Suprapubic skin (tissue), 4 donors: ENCODE results near the gene HACD2. TPM values are rescaled to one million over a fixed set of nuclear protein-coding genes. Genes with fewer than 3 reads are reported as not detected.

Experiments
- DNase-seq, 2 donors: peaks; one replicate each; pipeline ENCODE4 v3.0.0-alpha.2; 2019; ENCODE audit warnings: low spot score in 2 of 2
- H3K27ac ChIP-seq: fragments of 200-600 bp; sonication (generic); one replicate; pipeline ENCODE4 v1.5.1; 2019
- H3K27me3 ChIP-seq: fragments of 200-600 bp; sonication (generic); one replicate; pipeline ENCODE4 v1.5.1; 2019
- H3K36me3 ChIP-seq: fragments of 200-600 bp; sonication (generic); one replicate; pipeline ENCODE4 v1.5.1; 2019
- H3K4me1 ChIP-seq: fragments of 200-600 bp; sonication (generic); one replicate; pipeline ENCODE4 v1.5.1; 2019
- H3K4me3 ChIP-seq: fragments of 200-600 bp; sonication (generic); one replicate; pipeline ENCODE4 v1.5.1; 2019; ENCODE audit warnings: mild to moderate bottlenecking
- H3K9me3 ChIP-seq: fragments of 200-600 bp; sonication (generic); one replicate; pipeline ENCODE4 v1.5.1; 2019
- EP300 ChIP-seq: sonication (generic); formaldehyde crosslinking; IDR thresholded peaks from one replicate; pipeline ENCODE4 v1.6.1; 2017; ENCODE audit warnings: antibody characterized with exemption
- POLR2A ChIP-seq, 2 donors: fragments of 450-650 bp; IDR thresholded peaks; one replicate each; pipeline ENCODE4 v1.6.1; 2017; ENCODE audit warnings: antibody characterized with exemption in 2 of 2, mild to moderate bottlenecking in 2 of 2, moderate library complexity in 2 of 2
- POLR2AphosphoS5 ChIP-seq, 3 donors: sonication (generic); formaldehyde crosslinking; IDR thresholded peaks; one replicate each; pipeline ENCODE4 v1.6.1; 2017; ENCODE audit warnings: antibody characterized with exemption in 3 of 3
- WGBS: methylation state at CpG from one replicate; pipeline ENCODE4 v1.1.5; 2018; 5-methylcytosine and 5-hydroxymethylcytosine counted together
- total RNA-seq, 4 donors: library from RNA; depleted of rRNA; stranded (reverse); fragments of >200 nt; gene quantifications; one replicate each; pipeline ENCODE4 v1.1.0, GENCODE V29; 2016
- TF ChIP-seq, protein P1 (sequence below), 2 donors: fragments of 200-600 bp in 1 of 2; fragments of 450-650 bp in 1 of 2; sonication (generic) in 1 of 2; IDR thresholded peaks; one replicate each; pipeline ENCODE4 v1.5.1; 2016 to 2019; ENCODE audit warnings: antibody characterized with exemption in 2 of 2, mild to moderate bottlenecking in 1 of 2, moderate library complexity in 1 of 2

HACD2 gene
- total RNA-seq, 4 donors from 2014 or later: 38.5 to 76.3 (median 52.6) TPM

DNA sequence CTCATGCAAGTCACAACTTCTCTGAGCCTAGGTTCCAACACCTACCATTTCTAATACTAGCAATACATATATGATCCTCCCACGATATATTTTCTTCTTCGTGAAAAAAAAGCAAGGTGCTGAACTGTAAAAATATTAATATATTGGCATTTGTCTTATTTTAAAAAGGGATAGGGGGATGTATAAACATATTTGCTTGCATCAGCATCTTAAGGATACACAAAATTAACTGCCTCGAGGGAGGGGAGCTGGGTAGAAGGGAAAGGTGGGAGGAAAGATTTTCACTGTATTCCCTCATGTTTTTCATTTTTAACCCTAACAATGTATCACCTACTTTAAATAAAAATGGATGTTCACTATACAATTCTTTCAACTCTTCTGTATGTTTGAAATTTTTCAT is 1.3 kb downstream of the HACD2 start:
- H3K4me3 ChIP-seq: peak overlapping the region; percentile 94
- H3K36me3 ChIP-seq: peaks cover 11% of the 10 kb centered on the region
- no peak overlapping the region for H3K27ac ChIP-seq
- H3K9me3 ChIP-seq: no peaks in the 10 kb centered on the region
- H3K4me1 ChIP-seq: peaks cover 44% of the 10 kb centered on the region
- WGBS: 40% methylated on average over 3 of the region's 3 CpGs
- TF ChIP-seq POLR2AphosphoS5 (IDR thresholded peaks at IDR 0.05) (no peak), EP300 (no peak), POLR2A (IDR thresholded peaks at IDR 0.05) (no peak)
- TF ChIP-seq, protein P1, sequence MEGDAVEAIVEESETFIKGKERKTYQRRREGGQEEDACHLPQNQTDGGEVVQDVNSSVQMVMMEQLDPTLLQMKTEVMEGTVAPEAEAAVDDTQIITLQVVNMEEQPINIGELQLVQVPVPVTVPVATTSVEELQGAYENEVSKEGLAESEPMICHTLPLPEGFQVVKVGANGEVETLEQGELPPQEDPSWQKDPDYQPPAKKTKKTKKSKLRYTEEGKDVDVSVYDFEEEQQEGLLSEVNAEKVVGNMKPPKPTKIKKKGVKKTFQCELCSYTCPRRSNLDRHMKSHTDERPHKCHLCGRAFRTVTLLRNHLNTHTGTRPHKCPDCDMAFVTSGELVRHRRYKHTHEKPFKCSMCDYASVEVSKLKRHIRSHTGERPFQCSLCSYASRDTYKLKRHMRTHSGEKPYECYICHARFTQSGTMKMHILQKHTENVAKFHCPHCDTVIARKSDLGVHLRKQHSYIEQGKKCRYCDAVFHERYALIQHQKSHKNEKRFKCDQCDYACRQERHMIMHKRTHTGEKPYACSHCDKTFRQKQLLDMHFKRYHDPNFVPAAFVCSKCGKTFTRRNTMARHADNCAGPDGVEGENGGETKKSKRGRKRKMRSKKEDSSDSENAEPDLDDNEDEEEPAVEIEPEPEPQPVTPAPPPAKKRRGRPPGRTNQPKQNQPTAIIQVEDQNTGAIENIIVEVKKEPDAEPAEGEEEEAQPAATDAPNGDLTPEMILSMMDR (IDR thresholded peaks at IDR 0.05): no peak
- DNase-seq: no peak
- H3K27me3 ChIP-seq: no peaks in the 10 kb centered on the region

DNA sequence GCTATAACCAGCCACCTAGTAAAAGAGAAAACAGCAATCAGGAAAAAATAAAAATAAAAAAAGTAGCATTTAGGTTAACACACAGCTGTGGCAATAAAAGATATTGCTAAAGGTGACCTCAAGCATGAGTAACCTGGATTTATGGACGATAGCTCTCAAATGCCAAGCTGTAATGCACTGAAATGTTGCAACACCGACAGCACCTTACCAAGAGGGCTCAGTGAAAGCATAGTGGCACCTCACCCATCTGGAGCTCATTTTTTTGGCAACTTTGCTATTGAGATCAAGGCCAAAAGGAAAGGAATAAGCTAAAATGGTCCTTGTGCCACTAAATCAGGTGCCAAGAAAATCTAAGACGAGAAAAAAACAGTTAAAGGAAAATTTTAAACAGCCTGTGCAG is 2.5 kb downstream of the HACD2 start:
- no peaks in the 10 kb centered on the region for H3K27me3 ChIP-seq
- 48% methylated on average over 3 of the region's 3 CpGs for WGBS

DNA sequence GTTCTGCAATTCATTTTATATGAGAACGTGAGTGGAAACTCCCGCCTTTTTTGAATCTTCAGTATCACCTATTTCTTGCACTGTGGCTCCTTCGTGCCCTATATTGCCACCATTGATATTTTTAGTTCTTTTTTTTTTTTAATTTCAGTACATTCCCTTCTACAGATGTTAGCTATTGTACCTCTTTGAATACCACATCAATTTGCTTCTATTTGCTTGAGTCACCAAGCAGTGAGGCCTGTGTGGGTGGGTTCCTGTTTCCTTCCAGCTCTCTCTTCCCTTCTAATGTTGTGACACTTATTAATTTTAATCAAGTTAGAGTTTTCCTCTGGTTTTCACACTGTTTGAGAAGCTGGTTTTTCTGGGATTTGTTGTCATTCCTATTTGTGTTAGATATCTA is 8.7 kb downstream of the HACD2 start:
- no peaks in the 10 kb centered on the region for H3K4me1 ChIP-seq
- H3K4me3 ChIP-seq: no peak overlapping the region
- no peak for DNase-seq
- H3K27me3 ChIP-seq: no peaks in the 10 kb centered on the region
- no peaks in the 10 kb centered on the region for H3K9me3 ChIP-seq
- 74% methylated on average over 3 of the region's 3 CpGs for WGBS
- H3K36me3 ChIP-seq: peaks cover 20% of the 10 kb centered on the region
- no peak for TF ChIP-seq EP300
- no peak for TF ChIP-seq POLR2A (IDR thresholded peaks at IDR 0.05)
- TF ChIP-seq, protein P1 (IDR thresholded peaks at IDR 0.05): no peak
- no peak for TF ChIP-seq POLR2AphosphoS5 (IDR thresholded peaks at IDR 0.05)
- H3K27ac ChIP-seq: no peak overlapping the region

More for the DNA sequence above, 2.5 kb downstream of the HACD2 start:
- Histone ChIP-seq H3K36me3 (peaks cover 17% of the 10 kb centered on the region), H3K27ac (no peak overlapping the region), H3K4me1 (peaks cover 37% of the 10 kb centered on the region), H3K4me3 (no peak overlapping the region), H3K9me3 (no peaks in the 10 kb centered on the region)
- TF ChIP-seq, protein P1 (IDR thresholded peaks at IDR 0.05): no peak
- TF ChIP-seq EP300 (no peak), POLR2A (IDR thresholded peaks at IDR 0.05) (no peak), POLR2AphosphoS5 (IDR thresholded peaks at IDR 0.05) (no peak)
- no peak for DNase-seq

DNA sequence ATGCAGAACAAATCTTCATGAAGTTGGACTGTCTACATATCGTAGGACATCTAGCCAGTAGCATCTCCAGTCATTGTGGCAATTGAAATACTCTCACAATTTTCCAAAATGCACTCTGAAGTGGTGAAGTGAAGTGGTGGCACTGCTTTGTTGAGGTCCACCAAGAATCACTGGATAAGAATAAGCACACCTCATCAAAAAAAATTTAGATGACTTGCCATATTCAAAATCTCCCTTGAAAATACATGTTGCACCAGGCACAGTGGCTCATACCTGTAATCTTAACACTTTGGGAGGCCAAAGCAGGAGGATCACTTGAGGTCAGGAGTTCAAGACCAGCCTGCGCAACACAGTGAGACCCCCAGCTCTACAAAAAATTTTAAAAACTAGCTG is 12.9 kb downstream of the HACD2 start:
- TF ChIP-seq POLR2AphosphoS5 (IDR thresholded peaks at IDR 0.05) (no peak), EP300 (no peak), POLR2A (IDR thresholded peaks at IDR 0.05) (no peak)
- TF ChIP-seq, protein P1 (IDR thresholded peaks at IDR 0.05): no peak
- WGBS: 65% methylated on average over 2 of the region's 2 CpGs

DNA sequence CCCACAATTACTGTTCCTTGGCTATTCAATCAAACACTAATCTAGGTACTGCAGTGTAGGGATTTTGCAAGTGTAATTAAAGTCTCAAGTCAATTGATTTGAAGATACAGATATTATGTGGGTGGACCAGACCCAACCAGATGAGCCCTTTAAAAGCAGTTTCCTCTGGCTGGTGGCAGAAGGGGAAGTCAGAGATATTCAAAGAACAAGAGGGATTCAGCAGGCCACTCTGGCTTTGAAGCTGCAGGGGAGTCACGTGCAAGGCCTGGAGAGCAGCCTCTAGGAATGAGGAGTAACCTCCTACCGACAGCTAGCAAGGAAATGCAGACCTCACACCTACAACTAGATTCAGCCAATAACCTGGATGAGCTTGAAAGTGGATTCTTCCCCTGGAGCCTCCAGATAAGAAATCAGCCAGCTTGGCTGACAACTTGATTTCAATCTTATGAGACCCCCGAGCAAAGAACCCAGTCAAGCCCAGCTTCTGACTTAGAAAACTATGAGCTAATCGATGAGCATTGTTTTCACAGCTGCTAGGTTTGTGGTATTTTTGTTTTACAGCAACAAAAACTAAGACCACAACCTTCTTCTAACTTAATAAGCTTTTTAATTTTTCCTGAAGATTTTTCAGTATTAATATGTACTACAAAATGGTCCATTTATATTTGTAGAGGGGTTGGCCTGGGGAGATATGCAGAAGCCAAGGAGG is 13.4 kb downstream of the HACD2 start:
- TF ChIP-seq POLR2AphosphoS5 (IDR thresholded peaks at IDR 0.05) (no peak), EP300 (no peak), POLR2A (IDR thresholded peaks at IDR 0.05) (no peak)
- TF ChIP-seq, protein P1 (IDR thresholded peaks at IDR 0.05): no peak
- H3K36me3 ChIP-seq: peaks cover 5% of the 10 kb centered on the region
- H3K4me3 ChIP-seq: no peak overlapping the region
- DNase-seq: no peak
- H3K9me3 ChIP-seq: no peaks in the 10 kb centered on the region
- H3K4me1 ChIP-seq: no peaks in the 10 kb centered on the region
- WGBS: 69% methylated on average over 4 of the region's 4 CpGs
- H3K27me3 ChIP-seq: no peaks in the 10 kb centered on the region
- no peak overlapping the region for H3K27ac ChIP-seq

More for the DNA sequence above, 12.9 kb downstream of the HACD2 start:
- DNase-seq: no peak
- H3K27ac ChIP-seq: no peak overlapping the region
- no peak overlapping the region for H3K4me3 ChIP-seq
- H3K27me3 ChIP-seq: no peaks in the 10 kb centered on the region
- peaks cover 5% of the 10 kb centered on the region for H3K36me3 ChIP-seq
- no peaks in the 10 kb centered on the region for H3K4me1 ChIP-seq
- no peaks in the 10 kb centered on the region for H3K9me3 ChIP-seq
